ENCODE measurements around the gene BBC3.

Gene BBC3

DNA sequence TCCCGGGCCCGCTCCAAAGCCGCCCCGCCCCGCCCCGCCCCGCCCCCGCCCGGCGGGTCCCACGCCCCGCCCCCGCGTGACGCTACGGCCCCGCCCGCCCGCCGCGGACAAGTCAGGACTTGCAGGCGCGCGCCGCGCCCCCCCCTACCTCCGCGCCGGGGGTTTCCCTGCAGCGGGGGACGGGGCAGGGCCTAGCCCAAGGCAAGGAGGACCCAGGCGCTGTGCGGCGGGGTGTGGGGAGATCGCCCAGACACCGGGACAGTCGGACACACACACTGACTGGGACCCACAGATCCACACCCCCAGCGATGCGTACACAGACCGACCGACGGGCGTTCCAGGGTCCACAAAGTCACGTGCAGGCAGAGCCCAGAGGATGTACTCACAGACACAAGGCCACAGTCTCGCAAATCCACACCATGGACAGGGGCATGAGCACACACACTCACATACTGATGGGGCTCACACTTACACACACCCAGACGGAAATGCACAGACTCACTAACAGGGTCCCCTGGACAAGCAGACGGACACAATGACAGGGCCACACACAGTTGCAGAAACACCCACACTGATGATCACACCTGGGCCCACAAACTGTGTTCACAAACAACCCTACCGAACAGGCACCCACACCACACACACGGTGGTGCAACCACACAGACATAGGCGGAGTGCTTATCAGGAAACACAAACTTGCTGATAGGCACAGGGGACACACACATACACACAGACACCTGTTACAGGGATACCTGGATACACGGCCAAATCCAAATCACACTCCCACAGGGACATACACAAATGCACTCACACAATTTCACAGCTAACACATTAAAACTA is 436 bp upstream of the BBC3 start:
- DNase-seq (ENCODE audit: low read depth in 2 of 2, low spot score in 1 of 2): peak; percentile 86 to 88

DNA sequence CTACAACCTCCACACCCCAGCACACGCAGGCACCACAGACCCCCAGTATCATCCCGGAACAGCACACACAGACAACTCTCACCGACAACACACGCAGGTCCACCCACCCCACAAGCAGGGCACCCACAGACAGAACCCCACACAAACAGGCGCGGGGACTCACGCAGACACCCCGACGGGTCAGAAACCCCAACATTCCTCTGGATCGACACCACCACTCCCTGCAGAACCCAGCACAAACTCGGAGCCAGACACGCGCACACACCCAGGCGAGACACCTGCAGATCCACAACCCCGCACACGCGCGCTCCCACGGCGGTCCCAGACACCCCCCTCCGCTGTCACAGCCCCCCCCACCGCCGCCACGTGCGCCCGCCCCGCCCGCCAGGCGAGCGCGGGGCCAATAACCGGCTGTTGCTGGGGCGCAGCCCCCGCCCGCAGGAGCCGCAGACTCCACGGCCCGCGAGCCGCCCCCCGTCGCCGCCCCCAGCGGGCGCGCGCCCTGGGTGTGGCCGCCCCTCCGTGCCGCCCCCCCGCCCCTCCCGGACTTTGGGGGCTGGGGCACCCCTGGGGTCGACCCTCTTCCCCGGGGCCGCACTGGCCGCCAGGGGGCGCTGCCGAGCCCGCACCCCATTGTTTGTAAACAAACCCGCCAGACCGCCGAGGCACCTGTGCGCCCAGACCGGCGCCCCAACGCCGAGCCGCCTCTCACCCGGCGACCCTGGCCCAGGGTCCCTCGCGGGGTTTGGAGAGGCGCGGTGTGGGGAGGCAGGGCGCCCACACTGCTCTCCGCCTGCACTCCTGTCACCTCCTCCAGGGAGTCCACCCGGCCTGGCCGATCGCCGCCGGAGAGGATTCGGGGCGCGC is 712 bp downstream of the BBC3 start:
- DNase-seq (ENCODE audit: low read depth in 2 of 2, low spot score in 1 of 2): peak in 1 of 2 donors; percentile 69

- DNase-seq (ENCODE audit: low read depth in 2 of 2, low spot score in 1 of 2): no peak
These were observed 1.3 kb downstream of the BBC3 start for GRCh38 chr19:47229676-47230053.

- no peak for DNase-seq (ENCODE audit: low read depth in 2 of 2, low spot score in 1 of 2)
These were observed 1.9 kb downstream of the BBC3 start for GRCh38 chr19:47228937-47229675.

DNA sequence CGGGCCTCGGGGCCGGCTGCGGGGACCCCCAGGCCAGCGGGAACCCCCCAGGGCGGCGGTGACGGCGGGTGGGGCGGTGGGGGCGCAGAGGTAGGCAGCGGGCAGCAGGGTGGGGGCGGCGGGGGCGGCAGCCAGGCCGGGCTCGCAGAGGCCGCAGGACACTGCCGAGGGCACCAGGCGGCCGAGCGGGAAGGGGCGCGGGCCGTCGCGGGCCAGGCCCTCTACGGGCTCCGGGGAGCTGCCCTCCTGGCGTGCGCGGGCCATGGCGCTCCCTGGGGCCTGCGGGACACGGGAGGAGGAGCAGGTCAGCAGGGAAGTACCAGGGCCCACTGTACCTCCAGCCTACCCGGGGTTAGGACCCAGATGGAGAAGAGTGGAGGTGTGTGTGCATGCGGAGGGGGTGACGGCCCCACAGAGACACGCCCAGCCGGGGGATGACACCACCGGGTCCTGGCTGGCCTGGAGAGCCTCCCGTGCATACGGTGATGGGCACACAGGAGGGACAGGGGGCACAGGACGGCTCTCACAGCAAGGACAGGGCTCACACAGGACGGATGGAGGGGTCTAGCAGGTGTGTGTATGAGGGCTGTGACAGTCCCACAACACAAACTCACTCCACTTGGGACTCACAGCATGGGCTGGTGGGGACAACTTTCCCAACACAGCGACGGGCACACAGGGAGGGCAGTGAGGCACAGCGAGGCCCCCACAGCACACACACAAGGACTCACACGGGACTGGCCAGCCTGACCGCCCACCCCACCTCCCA is 2.6 kb downstream of the BBC3 start:
- DNase-seq (ENCODE audit: low read depth in 2 of 2, low spot score in 1 of 2): no peak

GRCh38 chr19:47227352-47228167 is 3.4 kb downstream of the BBC3 start:
- DNase-seq (ENCODE audit: low read depth in 2 of 2, low spot score in 1 of 2): no peak

DNA sequence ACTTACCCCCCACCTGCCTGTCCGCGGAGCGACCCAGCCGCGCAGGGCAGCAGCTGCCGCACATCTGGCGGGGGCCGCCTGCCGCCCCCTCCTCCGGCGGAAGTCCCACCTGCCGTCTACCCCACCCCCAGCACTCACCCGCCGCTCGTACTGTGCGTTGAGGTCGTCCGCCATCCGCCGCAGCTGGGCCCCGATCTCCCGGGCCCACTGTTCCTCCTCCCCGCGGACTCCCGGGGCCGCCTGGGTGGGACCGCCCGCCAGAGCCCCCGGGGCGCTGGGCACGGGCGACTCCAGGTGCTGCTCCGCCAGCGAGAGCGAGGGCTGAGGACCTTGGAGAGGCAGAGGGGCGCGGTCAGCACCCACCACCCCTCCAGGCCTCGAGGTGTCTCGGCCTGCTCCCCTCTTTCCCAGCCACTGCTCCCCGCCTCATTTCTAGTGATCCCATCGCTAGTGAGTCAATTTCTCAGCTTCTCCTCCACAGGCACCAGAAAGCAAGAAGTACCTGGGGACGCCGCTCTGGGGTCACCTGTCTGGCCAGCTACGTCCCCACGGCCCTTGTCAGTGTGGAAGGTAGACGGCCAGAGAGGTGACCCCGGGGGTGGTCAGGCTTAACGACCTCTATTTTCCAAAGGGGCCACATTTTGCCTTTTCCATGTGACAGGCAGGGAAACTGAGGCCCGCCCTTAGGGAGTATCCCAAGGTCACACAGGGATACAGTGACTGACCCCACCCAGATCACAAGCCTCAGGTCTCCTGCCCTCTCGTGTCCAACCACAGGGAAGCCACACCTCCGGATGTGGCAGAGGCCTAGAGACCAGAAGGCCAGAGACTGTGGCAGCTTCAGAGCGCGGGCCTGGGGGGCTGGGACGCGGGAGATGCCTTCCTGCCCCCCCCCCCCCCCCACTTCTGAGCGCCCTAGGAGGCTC is 4.3 kb downstream of the BBC3 start:
- DNase-seq (ENCODE audit: low read depth in 2 of 2, low spot score in 1 of 2): no peak

- DNase-seq (ENCODE audit: low read depth in 2 of 2, low spot score in 1 of 2): peak; percentile 80 to 84
These were observed 5.1 kb downstream of the BBC3 start for GRCh38 chr19:47225746-47226425.

- no peak for DNase-seq (ENCODE audit: low read depth in 2 of 2, low spot score in 1 of 2)
These were observed 9.1 kb downstream of the BBC3 start for GRCh38 chr19:47221890-47222289.

GRCh38 chr19:47221080-47221841 is 9.7 kb downstream of the BBC3 start:
- no peak for DNase-seq (ENCODE audit: low read depth in 2 of 2, low spot score in 1 of 2)

- DNase-seq (ENCODE audit: low read depth in 2 of 2, low spot score in 1 of 2): no peak
These were observed 15.4 kb downstream of the BBC3 start for GRCh38 chr19:47215581-47215980.

DNA sequence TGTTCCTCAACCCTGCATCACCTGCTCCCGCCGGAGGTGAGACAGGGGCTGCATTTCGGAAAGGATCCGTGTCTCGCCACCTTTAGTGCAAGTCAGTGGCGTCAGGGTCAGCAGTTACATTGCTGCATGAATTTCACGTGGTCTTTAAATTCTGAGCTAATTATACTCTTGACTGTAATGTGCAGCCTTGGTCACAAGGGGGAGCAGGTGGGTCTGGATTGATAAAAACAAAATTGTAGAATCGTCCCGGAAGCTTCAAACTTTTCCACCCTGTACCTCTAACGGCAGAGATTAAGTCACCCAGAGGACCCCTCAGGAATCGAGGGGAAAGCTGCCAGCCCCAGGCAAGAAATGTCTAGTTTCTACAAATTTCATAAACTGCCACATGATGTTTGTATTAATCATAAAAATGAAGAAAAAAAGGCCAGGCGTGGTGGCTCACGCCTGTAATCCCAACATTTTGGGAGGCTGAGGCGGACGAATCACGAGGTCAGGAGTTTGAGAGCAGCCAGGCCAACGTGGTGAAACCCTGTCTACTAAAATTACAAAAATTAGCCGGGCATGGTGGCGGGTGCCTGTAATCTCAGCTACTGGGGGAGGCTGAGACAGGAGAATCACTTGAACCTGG is 20.2 kb downstream of the BBC3 start:
- DNase-seq (ENCODE audit: low read depth in 2 of 2, low spot score in 1 of 2): peak; percentile 61 to 72

GRCh38 chr19:47210180-47210490 is 20.9 kb downstream of the BBC3 start:
- DNase-seq (ENCODE audit: low read depth in 2 of 2, low spot score in 1 of 2): no peak

DNA sequence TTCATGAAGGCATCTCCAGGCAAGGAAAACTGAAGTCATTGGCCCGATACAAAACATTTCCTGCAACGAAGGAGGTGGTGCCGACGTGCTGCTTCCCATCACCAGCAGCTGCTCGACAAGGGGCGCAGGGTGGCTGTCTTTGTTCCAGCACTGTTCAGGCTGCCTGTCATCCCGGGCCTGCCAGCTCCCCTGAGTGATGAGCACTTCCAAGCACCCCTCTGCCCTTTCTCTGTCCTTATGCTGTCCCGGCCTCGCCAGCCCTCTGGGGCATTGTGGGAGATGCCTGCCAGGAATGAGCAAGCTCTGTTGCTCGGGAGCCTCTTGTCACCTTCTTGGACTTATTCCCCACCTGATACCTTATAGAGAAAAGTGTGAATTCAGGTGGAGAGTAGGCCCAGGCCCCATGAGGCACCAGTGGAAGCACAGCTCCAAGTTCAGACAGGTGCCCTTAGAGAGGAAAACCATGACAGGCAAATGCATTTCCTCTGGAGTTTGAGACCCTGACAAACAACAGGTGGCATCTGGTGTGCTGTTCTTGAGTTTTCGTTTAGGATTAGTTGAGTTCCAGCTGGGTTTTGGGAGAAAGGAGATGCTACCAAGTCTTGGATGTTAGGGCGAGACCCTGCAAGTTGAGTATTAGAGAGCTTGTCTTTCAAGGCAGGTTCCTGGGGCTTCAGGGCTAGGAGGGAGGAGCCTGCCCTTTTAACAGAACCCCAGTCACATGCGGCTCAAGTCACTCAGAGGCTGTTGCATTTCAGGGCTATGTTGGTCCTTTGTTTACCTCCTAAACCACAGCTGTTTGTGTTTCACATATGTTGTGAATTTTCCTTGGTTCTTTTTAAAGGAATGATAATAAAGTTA is 21.4 kb downstream of the BBC3 start:
- DNase-seq (ENCODE audit: low read depth in 2 of 2, low spot score in 1 of 2): no peak

DNA sequence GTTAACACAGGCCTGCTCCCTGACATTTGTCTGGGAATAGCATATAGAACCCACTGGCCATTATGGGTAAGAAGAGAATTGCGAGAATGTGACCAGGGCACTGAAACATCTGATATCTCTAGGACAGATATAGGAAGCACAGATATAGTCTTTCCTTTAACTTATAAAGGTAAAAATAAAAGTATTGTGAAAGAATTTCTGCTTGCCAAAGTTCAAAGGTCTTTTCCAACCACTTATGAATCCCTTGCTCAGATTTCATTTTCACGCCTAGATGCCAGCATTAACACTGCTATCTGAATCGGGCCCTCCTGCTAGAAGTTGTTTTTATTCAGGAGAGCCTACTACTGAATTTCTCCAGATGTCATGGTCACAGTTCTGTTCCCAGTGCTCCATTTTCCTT is 27.7 kb downstream of the BBC3 start:
- no peak for DNase-seq (ENCODE audit: low read depth in 2 of 2, low spot score in 1 of 2)

DNA sequence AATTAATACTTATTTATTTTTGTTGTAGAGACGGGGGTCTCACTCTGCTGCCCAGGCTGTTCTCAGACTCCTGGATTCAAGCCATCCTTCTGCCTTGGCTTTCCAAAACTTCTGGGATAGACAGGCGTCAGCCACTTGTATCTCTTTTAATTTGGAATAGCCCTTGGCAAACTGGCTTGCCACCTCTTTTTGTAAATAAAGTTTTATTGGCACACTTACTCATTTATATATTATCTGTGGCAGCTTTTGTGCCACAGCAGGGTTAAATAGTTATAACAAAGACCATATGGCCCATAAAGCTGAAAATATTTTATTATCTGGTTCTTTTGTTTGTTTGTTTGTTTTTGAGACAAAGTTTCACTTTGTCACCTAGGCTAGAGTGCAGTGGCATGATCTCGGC is 30.5 kb downstream of the BBC3 start:
- no peak for DNase-seq (ENCODE audit: low read depth in 2 of 2, low spot score in 1 of 2)
